Gastrocnemius medialis (tissue), 4 donors: ENCODE measurements around the gene SPECC1L.

ENCODE experiments used
- POLR2A ChIP-seq, 2 donors: fragments of 450-650 bp; IDR thresholded peaks; one replicate each; pipeline ENCODE4 v1.6.1; 2017; ENCODE audit warnings: antibody characterized with exemption in 2 of 2, mild to moderate bottlenecking in 2 of 2, moderate library complexity in 2 of 2
- TF ChIP-seq, protein P1 (sequence below), 5 experiments: fragments of 450-650 bp in 3 of 5; fragments of 200-600 bp in 2 of 5; sonication (generic) in 2 of 5; IDR thresholded peaks in 4 of 5; conservative IDR thresholded peaks in 1 of 5; 1 replicate in 4 of 5; 2 replicates in 1 of 5; pipeline ENCODE4 v1.5.1; 2016 to 2019; ENCODE audit warnings: antibody characterized with exemption in 5 of 5, mild to moderate bottlenecking in 3 of 5, moderate library complexity in 3 of 5

GRCh38 chr22:24357547-24357946 lies 86.9 kb downstream of the SPECC1L start:
- TF ChIP-seq, protein P1, sequence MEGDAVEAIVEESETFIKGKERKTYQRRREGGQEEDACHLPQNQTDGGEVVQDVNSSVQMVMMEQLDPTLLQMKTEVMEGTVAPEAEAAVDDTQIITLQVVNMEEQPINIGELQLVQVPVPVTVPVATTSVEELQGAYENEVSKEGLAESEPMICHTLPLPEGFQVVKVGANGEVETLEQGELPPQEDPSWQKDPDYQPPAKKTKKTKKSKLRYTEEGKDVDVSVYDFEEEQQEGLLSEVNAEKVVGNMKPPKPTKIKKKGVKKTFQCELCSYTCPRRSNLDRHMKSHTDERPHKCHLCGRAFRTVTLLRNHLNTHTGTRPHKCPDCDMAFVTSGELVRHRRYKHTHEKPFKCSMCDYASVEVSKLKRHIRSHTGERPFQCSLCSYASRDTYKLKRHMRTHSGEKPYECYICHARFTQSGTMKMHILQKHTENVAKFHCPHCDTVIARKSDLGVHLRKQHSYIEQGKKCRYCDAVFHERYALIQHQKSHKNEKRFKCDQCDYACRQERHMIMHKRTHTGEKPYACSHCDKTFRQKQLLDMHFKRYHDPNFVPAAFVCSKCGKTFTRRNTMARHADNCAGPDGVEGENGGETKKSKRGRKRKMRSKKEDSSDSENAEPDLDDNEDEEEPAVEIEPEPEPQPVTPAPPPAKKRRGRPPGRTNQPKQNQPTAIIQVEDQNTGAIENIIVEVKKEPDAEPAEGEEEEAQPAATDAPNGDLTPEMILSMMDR (IDR thresholded peaks at IDR 0.05 in 4 of 5, conservative IDR thresholded peaks at IDR 0.05 in 1 of 5), result no peak
- no peak for TF ChIP-seq POLR2A (IDR thresholded peaks at IDR 0.05)
